HepG2 (cell line): Measurements from ENCODE around the gene HMGN4. TPM values are rescaled to one million over a fixed set of nuclear protein-coding genes. Genes with fewer than 3 reads are reported as not detected.

Source experiments
- HCFC1 ChIP-seq: fragments of 150-350 bp; IDR thresholded peaks from 2 replicates; pipeline ENCODE4 v1.6.1; 2014; ENCODE audit warnings: low read depth, low read length
- IKZF4 ChIP-seq: sonication (generic); formaldehyde crosslinking; IDR thresholded peaks from 2 replicates; pipeline ENCODE4 v1.5.1; 2020; ENCODE audit warnings: borderline replicate concordance, mild to moderate bottlenecking, low read depth, missing genetic modification reagents; ENCODE audit errors: not compliant biosample characterization
- KDM3A ChIP-seq: IDR thresholded peaks from 2 replicates; pipeline ENCODE4 v1.6.1; 2018; ENCODE audit warnings: low read depth, missing compliant biosample characterization
- KLF13 ChIP-seq: sonication (generic); formaldehyde crosslinking; IDR thresholded peaks from 2 replicates; pipeline ENCODE4 v1.4.0; 2020; ENCODE audit warnings: mild to moderate bottlenecking, missing genetic modification reagents
- MAFG ChIP-seq: sonication (generic); formaldehyde crosslinking; IDR thresholded peaks from 2 replicates; pipeline ENCODE4 v1.5.1; 2020; ENCODE audit warnings: mild to moderate bottlenecking, missing genetic modification reagents
- SETDB1 ChIP-seq: sonication (generic); formaldehyde crosslinking; IDR thresholded peaks from 2 replicates; pipeline ENCODE4 v1.5.1; 2020; ENCODE audit warnings: missing genetic modification reagents, mild to moderate bottlenecking, borderline replicate concordance
- ZNF24 ChIP-seq: fragments of 450-650 bp; IDR thresholded peaks from 2 replicates; pipeline ENCODE4 v1.6.1; 2017; ENCODE audit warnings: antibody characterized with exemption, mild to moderate bottlenecking
- ZNF431 ChIP-seq: sonication (generic); formaldehyde crosslinking; IDR thresholded peaks from 2 replicates; pipeline ENCODE4 v1.9.0; 2022; ENCODE audit warnings: missing genetic modification reagents, low read depth, mild to moderate bottlenecking, borderline replicate concordance
- ZNF552 ChIP-seq: sonication (generic); formaldehyde crosslinking; IDR thresholded peaks from 2 replicates; pipeline ENCODE4 v1.9.0; 2022; ENCODE audit warnings: missing genetic modification reagents, mild to moderate bottlenecking, borderline replicate concordance
- ZNF609 ChIP-seq: sonication (generic); formaldehyde crosslinking; IDR thresholded peaks from 2 replicates; pipeline ENCODE4 v1.4.0; 2020; ENCODE audit warnings: mild to moderate bottlenecking, missing genetic modification reagents, borderline replicate concordance
- ZNF672 ChIP-seq: sonication (generic); formaldehyde crosslinking; IDR thresholded peaks from 2 replicates; pipeline ENCODE4 v1.8.1; 2022; ENCODE audit warnings: missing genetic modification reagents
- ZSCAN29 ChIP-seq: sonication (generic); formaldehyde crosslinking; conservative IDR thresholded peaks from 2 replicates; pipeline ENCODE4 v1.4.0; 2020; ENCODE audit warnings: mild to moderate bottlenecking, missing genetic modification reagents
- polyA plus RNA-seq, 8 experiments: library from polyadenylated mRNA; depleted of rRNA in 3 of 8; stranded (reverse) in 7 of 8; unstranded in 1 of 8; fragments of >200 nt; fragmentation: Illumina TruSeq in 4 of 8; extraction: Trizol in 4 of 8; gene quantifications; 2 replicates each; pipeline versions ENCODE4 v1.2.1 to v1.2.3, GENCODE V29; 2011 to 2016; ENCODE audit warnings: low read depth in 4 of 8, missing spikeins in 1 of 8, mixed read lengths in 1 of 8; ENCODE audit not compliant: insufficient read depth in 1 of 8
- total RNA-seq, 5 experiments: library from RNA; depleted of rRNA; stranded (reverse); fragments of >200 nt; fragmentation: Illumina TruSeq; extraction: Trizol; gene quantifications; 2 replicates each; pipeline ENCODE4 v1.2.3, GENCODE V29; 2016; ENCODE audit warnings: low read depth in 1 of 5
- TF ChIP-seq, protein P1 (sequence below): IDR thresholded peaks from 2 replicates; pipeline ENCODE4 v1.4.0; 2020; ENCODE audit warnings: mild to moderate bottlenecking, missing genetic modification reagents
- TF ChIP-seq, protein P2 (sequence below): sonication (generic); formaldehyde crosslinking; IDR thresholded peaks from 2 replicates; pipeline ENCODE4 v1.9.0; 2021; ENCODE audit warnings: missing genetic modification reagents, borderline replicate concordance
- TF ChIP-seq, protein P3 (sequence below): IDR thresholded peaks from 2 replicates; pipeline ENCODE4 v1.6.1; 2016; ENCODE audit warnings: missing compliant biosample characterization, missing genetic modification reagents, borderline replicate concordance

HMGN4 gene
- total and polyA plus RNA-seq, 2 of the 13 experiments (the other 11 are each of a cell fraction or from before 2014, with no cell fraction given) = 39.9 to 52.1 TPM

GRCh38 chr6:26537846-26538571 lies at the start of gene HMGN4 (continued):
- TF ChIP-seq, protein P1, sequence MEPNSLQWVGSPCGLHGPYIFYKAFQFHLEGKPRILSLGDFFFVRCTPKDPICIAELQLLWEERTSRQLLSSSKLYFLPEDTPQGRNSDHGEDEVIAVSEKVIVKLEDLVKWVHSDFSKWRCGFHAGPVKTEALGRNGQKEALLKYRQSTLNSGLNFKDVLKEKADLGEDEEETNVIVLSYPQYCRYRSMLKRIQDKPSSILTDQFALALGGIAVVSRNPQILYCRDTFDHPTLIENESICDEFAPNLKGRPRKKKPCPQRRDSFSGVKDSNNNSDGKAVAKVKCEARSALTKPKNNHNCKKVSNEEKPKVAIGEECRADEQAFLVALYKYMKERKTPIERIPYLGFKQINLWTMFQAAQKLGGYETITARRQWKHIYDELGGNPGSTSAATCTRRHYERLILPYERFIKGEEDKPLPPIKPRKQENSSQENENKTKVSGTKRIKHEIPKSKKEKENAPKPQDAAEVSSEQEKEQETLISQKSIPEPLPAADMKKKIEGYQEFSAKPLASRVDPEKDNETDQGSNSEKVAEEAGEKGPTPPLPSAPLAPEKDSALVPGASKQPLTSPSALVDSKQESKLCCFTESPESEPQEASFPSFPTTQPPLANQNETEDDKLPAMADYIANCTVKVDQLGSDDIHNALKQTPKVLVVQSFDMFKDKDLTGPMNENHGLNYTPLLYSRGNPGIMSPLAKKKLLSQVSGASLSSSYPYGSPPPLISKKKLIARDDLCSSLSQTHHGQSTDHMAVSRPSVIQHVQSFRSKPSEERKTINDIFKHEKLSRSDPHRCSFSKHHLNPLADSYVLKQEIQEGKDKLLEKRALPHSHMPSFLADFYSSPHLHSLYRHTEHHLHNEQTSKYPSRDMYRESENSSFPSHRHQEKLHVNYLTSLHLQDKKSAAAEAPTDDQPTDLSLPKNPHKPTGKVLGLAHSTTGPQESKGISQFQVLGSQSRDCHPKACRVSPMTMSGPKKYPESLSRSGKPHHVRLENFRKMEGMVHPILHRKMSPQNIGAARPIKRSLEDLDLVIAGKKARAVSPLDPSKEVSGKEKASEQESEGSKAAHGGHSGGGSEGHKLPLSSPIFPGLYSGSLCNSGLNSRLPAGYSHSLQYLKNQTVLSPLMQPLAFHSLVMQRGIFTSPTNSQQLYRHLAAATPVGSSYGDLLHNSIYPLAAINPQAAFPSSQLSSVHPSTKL (CRISPR knock-in tag) = no peak; the same call in 1 of the 2 replicates
- TF ChIP-seq MAFG (CRISPR knock-in tag) (no peak), ZSCAN29 (CRISPR knock-in tag) (no peak; the same call in 1 of the 2 replicates), ZNF24 (peak; percentile 98), ZNF431 (CRISPR knock-in tag) (peak; percentile 82), HCFC1 (no peak), SETDB1 (CRISPR knock-in tag) (no peak), ZNF672 (no peak), ZNF609 (no peak), KLF13 (CRISPR knock-in tag) (0 out of 2 replicates have a peak, but pooled peaks have one; percentile 38), KDM3A (CRISPR knock-in tag) (peak; percentile 48; the same call in 1 of the 2 replicates), IKZF4 (CRISPR knock-in tag) (peak; percentile 78), ZNF552 (CRISPR knock-in tag) (peak; percentile 90)
- TF ChIP-seq, protein P2, sequence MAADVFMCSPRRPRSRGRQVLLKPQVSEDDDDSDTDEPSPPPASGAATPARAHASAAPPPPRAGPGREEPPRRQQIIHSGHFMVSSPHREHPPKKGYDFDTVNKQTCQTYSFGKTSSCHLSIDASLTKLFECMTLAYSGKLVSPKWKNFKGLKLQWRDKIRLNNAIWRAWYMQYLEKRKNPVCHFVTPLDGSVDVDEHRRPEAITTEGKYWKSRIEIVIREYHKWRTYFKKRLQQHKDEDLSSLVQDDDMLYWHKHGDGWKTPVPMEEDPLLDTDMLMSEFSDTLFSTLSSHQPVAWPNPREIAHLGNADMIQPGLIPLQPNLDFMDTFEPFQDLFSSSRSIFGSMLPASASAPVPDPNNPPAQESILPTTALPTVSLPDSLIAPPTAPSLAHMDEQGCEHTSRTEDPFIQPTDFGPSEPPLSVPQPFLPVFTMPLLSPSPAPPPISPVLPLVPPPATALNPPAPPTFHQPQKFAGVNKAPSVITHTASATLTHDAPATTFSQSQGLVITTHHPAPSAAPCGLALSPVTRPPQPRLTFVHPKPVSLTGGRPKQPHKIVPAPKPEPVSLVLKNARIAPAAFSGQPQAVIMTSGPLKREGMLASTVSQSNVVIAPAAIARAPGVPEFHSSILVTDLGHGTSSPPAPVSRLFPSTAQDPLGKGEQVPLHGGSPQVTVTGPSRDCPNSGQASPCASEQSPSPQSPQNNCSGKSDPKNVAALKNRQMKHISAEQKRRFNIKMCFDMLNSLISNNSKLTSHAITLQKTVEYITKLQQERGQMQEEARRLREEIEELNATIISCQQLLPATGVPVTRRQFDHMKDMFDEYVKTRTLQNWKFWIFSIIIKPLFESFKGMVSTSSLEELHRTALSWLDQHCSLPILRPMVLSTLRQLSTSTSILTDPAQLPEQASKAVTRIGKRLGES (CRISPR knock-in tag) = no peak
- TF ChIP-seq, protein P3, sequence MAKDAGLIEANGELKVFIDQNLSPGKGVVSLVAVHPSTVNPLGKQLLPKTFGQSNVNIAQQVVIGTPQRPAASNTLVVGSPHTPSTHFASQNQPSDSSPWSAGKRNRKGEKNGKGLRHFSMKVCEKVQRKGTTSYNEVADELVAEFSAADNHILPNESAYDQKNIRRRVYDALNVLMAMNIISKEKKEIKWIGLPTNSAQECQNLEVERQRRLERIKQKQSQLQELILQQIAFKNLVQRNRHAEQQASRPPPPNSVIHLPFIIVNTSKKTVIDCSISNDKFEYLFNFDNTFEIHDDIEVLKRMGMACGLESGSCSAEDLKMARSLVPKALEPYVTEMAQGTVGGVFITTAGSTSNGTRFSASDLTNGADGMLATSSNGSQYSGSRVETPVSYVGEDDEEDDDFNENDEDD = peak; percentile 21; the same call in 1 of the 2 replicates
